ENCODE measurements around the gene TAOK2.

- TF ChIP-seq CTCF (IDR thresholded peaks at IDR 0.05) (no peak), POLR2AphosphoS5 (IDR thresholded peaks at IDR 0.05; ENCODE audit: low read depth, low read length) (no peak), TCF7L2 (IDR thresholded peaks at IDR 0.05; ENCODE audit: low read depth, low read length) (no peak), SIN3A (IDR thresholded peaks at IDR 0.05; ENCODE audit: borderline replicate concordance, insufficient read depth, low read depth, low read length) (no peak)
These were observed 49.2 kb downstream of the TAOK2 start, which contains the start of gene C16orf92 for GRCh38 chr16:30022887-30023286.

Data from Panc1 (cell line).